HCT116 (cell line): ENCODE results near the gene UGP2. TPM values are rescaled to one million over a fixed set of nuclear protein-coding genes. Genes with fewer than 3 reads are reported as not detected.

Experiments
- ATAC-seq: fragments of 200-7000 bp; cut with Tn5 transposase; 2 replicates; pipeline ENCODE4 v1.9.1; 2020; ENCODE audit warnings: mild to moderate bottlenecking, moderate library complexity
- BruUV-seq: library from RNA; stranded (reverse); fragments of 400-500 nt; replicated peaks from 2 replicates; lab custom pipeline; 2021; lab: Mats Ljungman, UMichigan
- CTCF ChIA-PET: fragments of 300-600 bp; sonication (Branson Sonifier 250); formaldehyde crosslinking; loops from one replicate; lab custom pipeline; 2021; ENCODE audit warnings: antibody characterized with exemption; lab: Charles Lee
- POLR2A ChIA-PET: fragments of 300-600, 350-600 bp; sonication (Branson Sonifier 250); formaldehyde crosslinking; loops from one replicate; lab custom pipeline; 2021; ENCODE audit warnings: antibody characterized with exemption; lab: Charles Lee
- RAD21 ChIA-PET, 2 experiments: fragments of 300-600 bp; sonication (Branson Sonifier 250); formaldehyde crosslinking; loops; one replicate each; lab custom pipeline; 2023; ENCODE audit warnings: low total read pairs in 2 of 2; ENCODE audit not compliant: uncharacterized antibody in 2 of 2, unreplicated experiment in 2 of 2, low non-redundant PET in 1 of 2; lab: Charles Lee
- DNase-seq: peaks from one replicate; pipeline ENCODE4 v3.0.0-alpha.2; 2010; ENCODE audit warnings: low read depth, low spot score
- H2AFZ ChIP-seq: fragments of 200-600 bp; shearing (Covaris generic), sonication (generic); 2 replicates; pipeline ENCODE4 v1.6.1; 2017; ENCODE audit warnings: low read depth, mixed run types, mixed read lengths, antibody characterized with exemption, low read length; ENCODE audit not compliant: poor library complexity, severe bottlenecking
- H3K27ac ChIP-seq: 2 replicates; pipeline ENCODE4 v1.5.1; 2012; ENCODE audit warnings: low read depth, low read length
- H3K27me3 ChIP-seq: fragments of 200-600 bp; sonication (generic); 2 replicates; pipeline ENCODE4 v1.6.1; 2016; ENCODE audit warnings: mixed run types, low read length, mixed read lengths; ENCODE audit not compliant: insufficient read depth
- H3K36me3 ChIP-seq, 2 experiments: fragments of 200-500 bp in 1 of 2; fragments of 200-600 bp in 1 of 2; sonication (Bioruptor generic) in 1 of 2; sonication (generic) in 1 of 2; 2 replicates each; pipeline versions ENCODE4 v1.5.1 to v1.6.1; 2014 to 2016; ENCODE audit warnings: low read length in 2 of 2, inconsistent platforms in 1 of 2, mixed read lengths in 1 of 2, mixed run types in 1 of 2; ENCODE audit not compliant: insufficient read depth in 2 of 2, control insufficient read depth in 1 of 2
- H3K4me1 ChIP-seq, 2 experiments: fragments of 200-600 bp in 1 of 2; sonication (generic) in 1 of 2; 2 replicates each; pipeline versions ENCODE4 v1.5.1 to v1.6.1; 2012 to 2017; ENCODE audit warnings: low read length in 2 of 2, inconsistent platforms in 1 of 2, mild to moderate bottlenecking in 1 of 2, mixed read lengths in 1 of 2, mixed run types in 1 of 2, moderate library complexity in 1 of 2; ENCODE audit not compliant: insufficient read depth in 2 of 2, control insufficient read depth in 1 of 2
- H3K4me2 ChIP-seq: fragments of 200-600 bp; sonication (generic); 2 replicates; pipeline ENCODE4 v1.6.1; 2017; ENCODE audit warnings: mixed run types, low read length, mixed read lengths
- H3K4me3 ChIP-seq, 2 experiments: fragments of 200-600 bp in 1 of 2; sonication (generic) in 1 of 2; replicated peaks in 1 of 2; 2 replicates each; pipeline ENCODE4 v1.5.1; 2011 to 2016; ENCODE audit warnings: low read length in 2 of 2, control low read depth in 1 of 2, low read depth in 1 of 2, mild to moderate bottlenecking in 1 of 2, mixed read lengths in 1 of 2, mixed run types in 1 of 2
- H3K79me2 ChIP-seq: fragments of 200-600 bp; sonication (generic); 2 replicates; pipeline ENCODE4 v1.6.1; 2017; ENCODE audit warnings: mild to moderate bottlenecking, mixed run types, low read length, moderate library complexity, mixed read lengths; ENCODE audit not compliant: insufficient read depth
- H3K9ac ChIP-seq: fragments of 200-600 bp; sonication (generic); 2 replicates; pipeline ENCODE4 v1.6.1; 2016; ENCODE audit warnings: low read length, mixed read lengths
- H3K9me2 ChIP-seq: fragments of 200-600 bp; sonication (generic), shearing (Covaris generic); 2 replicates; pipeline ENCODE4 v1.6.1; 2017; ENCODE audit warnings: mixed run types, mild to moderate bottlenecking, moderate library complexity; ENCODE audit not compliant: insufficient read depth
- H3K9me3 ChIP-seq, 2 experiments: fragments of 200-500 bp in 1 of 2; fragments of 200-600 bp in 1 of 2; sonication (Bioruptor generic) in 1 of 2; sonication (generic) in 1 of 2; 2 replicates each; pipeline ENCODE4 v1.6.1; 2014 to 2017; ENCODE audit warnings: low read length in 2 of 2, mixed read lengths in 2 of 2, inconsistent platforms in 1 of 2, low read depth in 1 of 2, mild to moderate bottlenecking in 1 of 2, mixed run types in 1 of 2, moderate library complexity in 1 of 2; ENCODE audit not compliant: control insufficient read depth in 1 of 2, insufficient read depth in 1 of 2
- H4K20me1 ChIP-seq: fragments of 200-600 bp; sonication (generic), shearing (Covaris generic); 2 replicates; pipeline ENCODE4 v1.6.1; 2017; ENCODE audit warnings: mixed run types, mild to moderate bottlenecking, moderate library complexity; ENCODE audit not compliant: insufficient read depth
- CBX3 ChIP-seq: IDR thresholded peaks from 2 replicates; pipeline ENCODE4 v1.6.1; 2012; ENCODE audit warnings: low read depth
- CEBPB ChIP-seq: IDR thresholded peaks from 2 replicates; pipeline ENCODE4 v1.6.1; 2012; ENCODE audit warnings: low read depth
- EGR1 ChIP-seq: IDR thresholded peaks from 2 replicates; pipeline ENCODE4 v1.6.1; 2012; ENCODE audit warnings: low read depth
- FOSL1 ChIP-seq: IDR thresholded peaks from 2 replicates; pipeline ENCODE4 v1.6.1; 2012; ENCODE audit warnings: low read depth
- POLR2AphosphoS5 ChIP-seq: IDR thresholded peaks from 2 replicates; pipeline ENCODE4 v1.6.1; 2011; ENCODE audit warnings: mild to moderate bottlenecking, low read depth, low read length, moderate library complexity
- SP1 ChIP-seq: IDR thresholded peaks from 2 replicates; pipeline ENCODE4 v1.6.1; 2012; ENCODE audit warnings: low read depth
- TCF7L2 ChIP-seq: IDR thresholded peaks from 2 replicates; pipeline ENCODE4 v1.7.0; 2011; ENCODE audit warnings: borderline replicate concordance, inconsistent platforms; ENCODE audit not compliant: insufficient read depth, insufficient read length; ENCODE audit errors: extremely low read depth
- intact Hi-C: fragments of 100-400 bp; cut with micrococcal nuclease; formaldehyde crosslinking; loops from 2 replicates; pipeline ENCODE4 v1.10.0; 2022
- total RNA-seq: library from RNA; stranded (reverse); gene quantifications from one replicate; pipeline ENCODE4 v1.2.1, GENCODE V29; 2021; ENCODE audit not compliant: unreplicated experiment
- TF ChIP-seq, protein P1 (sequence below): IDR thresholded peaks from 2 replicates; pipeline ENCODE4 v1.6.1; 2012
- TF ChIP-seq, protein P2 (sequence below): IDR thresholded peaks from 2 replicates; pipeline ENCODE4 v1.6.1; 2012

UGP2 gene
- total RNA-seq, 1 experiment from 2014 or later: 57.1 TPM

DNA sequence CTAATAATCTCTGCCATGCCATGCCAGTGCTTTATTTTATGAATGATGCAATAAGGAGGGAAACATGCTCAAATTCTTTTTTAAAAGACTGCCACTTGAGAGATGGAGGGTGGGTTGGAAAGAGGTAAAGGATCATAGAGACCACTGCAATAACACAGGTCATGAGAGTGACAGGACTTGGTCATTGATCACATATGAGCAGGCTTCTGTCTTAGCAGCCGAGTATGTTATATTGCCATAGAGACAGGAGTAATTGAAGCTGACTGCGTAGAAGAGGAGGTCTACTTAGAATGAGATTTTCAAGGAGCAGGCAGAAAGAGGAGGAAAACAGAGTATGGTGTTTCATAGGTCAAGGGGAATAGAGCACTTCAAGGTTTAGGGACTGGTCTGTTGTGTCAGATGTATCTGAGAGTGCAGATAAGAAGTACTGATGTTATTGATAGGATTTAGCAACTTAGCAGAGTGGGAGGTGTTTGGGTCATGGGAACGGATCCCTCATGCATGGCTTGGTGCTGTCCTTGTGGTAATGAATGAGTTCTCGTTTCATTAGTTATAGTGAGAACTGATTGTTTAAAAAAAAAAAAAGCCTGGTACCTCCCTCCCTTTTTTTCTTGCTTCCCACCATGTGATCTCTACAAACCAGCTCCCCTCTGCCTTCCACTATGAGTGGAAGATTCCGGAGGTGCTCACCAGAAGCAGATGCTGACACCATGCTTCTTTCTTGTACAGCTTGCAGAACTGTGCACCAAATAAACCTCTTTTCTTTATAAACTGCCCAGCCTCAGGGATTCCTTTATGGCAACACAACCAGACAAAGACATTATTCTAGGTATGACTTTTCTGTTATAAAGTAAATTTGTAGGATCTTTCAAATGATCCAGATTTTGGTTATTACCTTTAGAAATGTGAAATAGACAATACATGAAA, 32.8 kb downstream of the UGP2 start:
- BruUV-seq: no TSS peak
- Histone ChIP-seq H3K9me3 (no peaks in the 10 kb centered on the region; a peak in 1 of 4 replicates), H4K20me1 (no peaks in the 10 kb centered on the region), H3K4me1 (peaks cover 17 to 23% of the 10 kb centered on the region in 2 experiments), H2AFZ (no peak overlapping the region), H3K4me3 (no peak overlapping the region), H3K4me2 (no peak overlapping the region), H3K27me3 (no peaks in the 10 kb centered on the region), H3K9ac (no peak overlapping the region), H3K79me2 (no peaks in the 10 kb centered on the region), H3K9me2 (no peaks in the 10 kb centered on the region), H3K27ac (no peak overlapping the region), H3K36me3 (0 out of 4 replicates have a peak, but pooled peaks cover 0 to 14% of the 10 kb centered on the region in 2 experiments)
- TF ChIP-seq, protein P1, sequence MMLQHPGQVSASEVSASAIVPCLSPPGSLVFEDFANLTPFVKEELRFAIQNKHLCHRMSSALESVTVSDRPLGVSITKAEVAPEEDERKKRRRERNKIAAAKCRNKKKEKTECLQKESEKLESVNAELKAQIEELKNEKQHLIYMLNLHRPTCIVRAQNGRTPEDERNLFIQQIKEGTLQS: no peak
- DNase-seq (no peak), ATAC-seq (no peak)
- ChIA-PET RAD21 (no interaction called here), CTCF (no interaction called here), POLR2A (no interaction called here)
- intact Hi-C loops: no loop called here

DNA sequence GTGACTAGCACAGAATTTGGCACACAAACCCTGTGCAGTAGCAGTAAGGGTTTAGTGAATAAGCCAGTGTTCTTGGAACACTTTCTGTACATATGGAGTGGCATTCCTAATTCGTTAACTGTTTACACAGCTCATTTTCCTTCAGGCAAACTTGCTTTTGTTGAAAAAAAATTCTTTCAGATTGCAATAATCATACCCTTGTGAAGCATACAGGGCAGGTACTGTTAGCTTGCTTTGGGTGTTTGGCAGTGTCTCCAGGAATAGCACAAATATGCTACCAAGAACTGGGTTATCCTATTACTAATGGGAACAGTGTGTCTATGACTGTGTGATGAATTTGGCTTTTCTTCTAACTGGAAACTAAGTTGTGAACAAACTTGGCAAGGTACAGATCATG, 33.4 kb downstream of the UGP2 start:
- H3K4me2 ChIP-seq: no peak overlapping the region
- no peak for ATAC-seq
- BruUV-seq: no TSS peak
- H3K79me2 ChIP-seq: no peaks in the 10 kb centered on the region
- H3K27ac ChIP-seq: no peak overlapping the region
- peaks cover 15 to 19% of the 10 kb centered on the region in 2 experiments for H3K4me1 ChIP-seq
- ChIA-PET CTCF (no interaction called here), RAD21 (no interaction called here), POLR2A (no interaction called here)
- intact Hi-C loops: no loop called here
- H3K9me3 ChIP-seq: no peaks in the 10 kb centered on the region; a peak in 1 of 4 replicates
- no peak overlapping the region for H3K4me3 ChIP-seq
- H3K9ac ChIP-seq: no peak overlapping the region
- no peaks in the 10 kb centered on the region for H3K27me3 ChIP-seq
- H4K20me1 ChIP-seq: no peaks in the 10 kb centered on the region
- 0 out of 4 replicates have a peak, but pooled peaks cover 0 to 14% of the 10 kb centered on the region in 2 experiments for H3K36me3 ChIP-seq
- no peak for DNase-seq
- no peak overlapping the region for H2AFZ ChIP-seq
- TF ChIP-seq POLR2AphosphoS5 (no peak), EGR1 (no peak), TCF7L2 (no peak), CEBPB (no peak), FOSL1 (no peak), CBX3 (no peak), SP1 (no peak)
- TF ChIP-seq, protein P2, sequence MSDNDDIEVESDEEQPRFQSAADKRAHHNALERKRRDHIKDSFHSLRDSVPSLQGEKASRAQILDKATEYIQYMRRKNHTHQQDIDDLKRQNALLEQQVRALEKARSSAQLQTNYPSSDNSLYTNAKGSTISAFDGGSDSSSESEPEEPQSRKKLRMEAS: no peak
- H3K9me2 ChIP-seq: no peaks in the 10 kb centered on the region
